GM18868 (cell line): ENCODE data around the gene LIMS1.
A peak's percentile ranks its signal among the peaks of the same experiment; 100 is the strongest.
"Not testable (repeated sequence)": the region's sequence is repeated elsewhere in the genome, so short reads cannot be mapped to it uniquely, and the experiment has no call there.

ENCODE experiments used
- ATAC-seq: cut with Tn5 transposase; IDR thresholded peaks from one replicate; pipeline ENCODE4 v1.9.1; 2021; ENCODE audit warnings: mild to moderate bottlenecking, moderate library complexity; ENCODE audit not compliant: unreplicated experiment

Gene LIMS1

DNA sequence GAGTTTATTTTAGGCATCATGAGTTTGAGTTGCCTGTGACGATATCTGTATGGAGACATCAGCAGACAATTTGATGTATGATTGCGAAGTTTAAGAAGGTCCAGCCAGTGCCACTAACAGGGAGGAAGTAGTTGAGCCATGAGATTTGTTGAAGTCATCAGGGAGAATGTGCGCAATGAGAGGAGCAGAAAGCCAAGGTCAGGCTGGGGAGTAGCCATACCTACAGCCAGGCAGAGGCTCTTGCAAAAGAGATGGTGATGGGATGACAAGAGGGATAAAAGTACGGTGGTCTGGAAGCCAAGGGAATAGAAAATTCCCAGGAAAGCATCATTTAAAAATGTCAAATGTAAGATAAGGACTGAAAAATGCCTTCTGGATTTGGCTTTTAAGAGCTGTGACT lies 51.2 kb downstream of the LIMS1 start:
- no peak for ATAC-seq

DNA sequence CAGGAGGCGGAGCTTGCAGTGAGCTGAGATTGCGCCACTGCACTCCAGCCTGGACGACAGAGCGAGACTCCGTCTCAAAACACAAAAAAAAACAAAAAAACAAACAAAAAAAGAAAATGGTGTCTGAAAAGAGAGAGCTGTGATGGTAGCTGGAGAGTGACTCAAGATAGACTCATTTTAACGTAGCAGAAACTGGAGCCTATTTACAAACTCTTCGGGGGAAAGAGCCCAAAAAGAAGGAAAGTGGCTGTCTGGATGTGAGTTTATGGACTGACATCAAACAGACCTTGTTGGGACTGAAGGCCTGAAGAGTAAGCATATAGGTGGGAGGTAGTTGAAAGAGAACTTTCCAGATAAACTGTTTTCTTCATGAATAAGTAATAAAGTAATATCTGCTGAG lies 51.8 kb downstream of the LIMS1 start:
- ATAC-seq: no peak

GRCh38 chr2:108586631-108587030 lies 52.4 kb downstream of the LIMS1 start:
- no peak for ATAC-seq

DNA sequence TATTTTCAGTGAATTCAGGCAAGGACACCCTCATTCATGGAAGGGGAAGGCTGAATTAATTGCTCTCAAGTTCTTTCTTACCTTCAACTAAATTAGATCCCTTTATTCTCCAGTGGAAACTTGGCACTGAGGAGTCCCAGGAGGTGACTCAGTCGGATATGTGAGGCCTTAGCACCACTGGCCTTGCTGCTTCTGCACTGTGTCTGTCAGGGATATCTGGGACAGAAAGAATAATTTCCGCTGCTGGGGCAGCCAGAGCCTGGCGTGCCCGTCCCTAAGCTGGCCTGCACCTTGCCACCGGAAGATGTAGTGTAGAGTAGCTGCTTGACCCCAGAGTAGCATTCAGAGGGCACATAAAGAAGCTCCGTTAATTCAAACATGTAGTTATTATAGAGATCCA lies 53.4 kb downstream of the LIMS1 start:
- no peak for ATAC-seq

- peak; percentile 21 for ATAC-seq
Observed at GRCh38 chr2:108588070-108588668, 53.9 kb downstream of the LIMS1 start.

- ATAC-seq: no peak
Observed at GRCh38 chr2:108589372-108589771, 55.1 kb downstream of the LIMS1 start.

DNA sequence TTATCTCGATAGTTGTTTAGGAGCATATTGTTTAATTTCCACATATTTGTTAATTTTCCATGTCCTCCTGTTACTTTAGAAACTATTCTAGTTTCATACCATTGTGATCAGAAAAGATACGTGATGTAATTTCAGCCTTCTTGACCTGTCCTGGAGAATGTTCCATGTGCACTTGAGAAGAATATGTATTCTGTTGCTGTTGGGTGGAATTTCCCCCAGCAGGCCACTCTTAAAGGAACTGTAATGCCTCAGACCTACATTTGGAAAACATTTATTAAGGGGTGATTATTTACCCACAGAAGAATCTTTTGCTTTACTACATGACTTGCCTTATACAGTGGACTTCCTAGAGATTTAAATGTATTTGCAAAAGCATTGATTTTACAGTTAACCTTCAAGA lies 55.5 kb downstream of the LIMS1 start:
- no peak for ATAC-seq

- ATAC-seq: peak; percentile 71
Observed at GRCh38 chr2:108591163-108591562, 56.9 kb downstream of the LIMS1 start.

DNA sequence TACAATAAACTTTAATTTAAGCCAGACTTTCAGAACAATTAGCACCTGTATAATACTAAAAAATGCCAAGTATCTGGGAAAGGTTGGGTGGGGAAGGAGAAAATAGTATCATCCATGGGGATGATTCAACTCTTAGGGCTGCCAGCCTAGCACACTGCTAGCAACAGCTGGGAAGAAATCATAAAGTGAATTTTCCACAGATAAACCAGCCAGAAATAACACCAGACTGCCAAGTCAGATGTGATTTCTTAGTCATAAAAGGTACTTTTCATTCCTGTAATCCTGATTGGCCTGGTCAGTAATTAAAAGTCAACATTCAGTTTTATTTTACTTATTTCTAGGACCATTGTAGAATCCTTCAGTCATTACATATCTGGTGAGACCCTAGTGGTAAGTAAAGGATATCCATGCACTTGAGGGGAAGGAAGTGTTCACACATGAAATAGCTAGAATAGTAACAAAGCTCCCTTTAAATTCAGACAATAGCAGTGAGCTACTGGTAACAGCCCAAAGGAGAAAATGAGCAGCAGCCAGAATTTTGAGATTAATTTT lies 59.4 kb downstream of the LIMS1 start:
- ATAC-seq: no peak

DNA sequence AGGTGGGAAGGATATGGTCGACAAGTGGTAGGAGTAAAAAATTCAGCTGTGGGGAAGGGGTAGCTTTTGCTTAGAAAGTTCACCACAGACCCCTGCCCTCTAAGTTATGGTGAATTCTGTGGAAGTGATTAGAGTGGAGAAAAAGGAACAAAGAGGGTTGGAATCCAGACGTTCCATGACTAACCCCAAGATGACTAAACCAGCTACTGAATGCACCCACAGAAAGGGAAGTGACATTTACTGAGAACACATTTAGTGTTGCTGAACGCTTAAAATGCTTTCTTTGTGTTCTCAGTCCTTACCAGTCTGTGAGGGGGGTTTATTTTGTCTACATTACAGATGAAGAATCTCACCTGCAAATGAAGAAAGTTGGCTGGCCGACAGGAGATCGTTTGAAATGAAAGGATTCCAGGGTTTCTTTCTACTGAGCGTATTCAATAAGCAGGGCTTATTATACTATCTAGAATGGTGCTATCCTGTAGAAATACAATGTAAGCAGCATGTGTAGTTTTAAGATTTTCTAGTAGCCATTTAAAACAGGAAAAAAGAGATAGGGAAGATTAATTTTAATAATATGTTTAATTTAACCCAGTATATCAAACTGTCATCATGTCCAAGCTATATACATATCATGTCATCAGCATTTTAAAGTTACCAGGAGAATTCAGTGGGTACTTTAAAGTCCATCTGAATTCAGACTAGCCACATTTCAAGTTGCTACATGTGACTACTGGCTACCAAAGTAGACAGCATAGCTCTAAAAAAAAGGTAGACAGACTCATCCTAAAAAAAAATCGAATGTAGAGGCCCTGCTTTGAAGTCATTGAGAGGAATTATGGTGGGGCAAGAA lies 60.1 kb downstream of the LIMS1 start:
- peak; percentile 88 for ATAC-seq

DNA sequence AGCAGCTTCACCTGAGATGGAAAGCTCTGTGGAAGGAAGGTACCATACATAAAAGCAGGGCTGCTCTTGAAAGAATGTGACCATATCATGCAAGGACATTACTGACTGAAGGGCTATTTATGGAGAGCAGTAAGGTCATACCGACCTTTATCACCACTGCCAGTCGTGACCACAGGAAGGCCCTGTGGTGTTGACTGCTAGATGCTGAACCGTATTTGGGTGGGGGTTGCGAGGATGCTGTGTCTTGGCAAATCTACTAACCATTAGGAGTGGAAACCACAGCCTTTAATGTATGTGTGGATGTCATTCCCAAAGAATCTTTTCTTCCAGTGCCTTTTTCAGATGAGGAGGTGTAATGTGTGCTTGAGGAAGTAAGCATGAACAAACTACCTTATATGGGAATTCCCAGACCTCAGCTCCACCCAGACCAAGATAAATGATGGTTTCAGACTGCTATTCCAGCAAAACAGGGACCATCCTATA lies 60.8 kb downstream of the LIMS1 start:
- peak; percentile 24 for ATAC-seq

DNA sequence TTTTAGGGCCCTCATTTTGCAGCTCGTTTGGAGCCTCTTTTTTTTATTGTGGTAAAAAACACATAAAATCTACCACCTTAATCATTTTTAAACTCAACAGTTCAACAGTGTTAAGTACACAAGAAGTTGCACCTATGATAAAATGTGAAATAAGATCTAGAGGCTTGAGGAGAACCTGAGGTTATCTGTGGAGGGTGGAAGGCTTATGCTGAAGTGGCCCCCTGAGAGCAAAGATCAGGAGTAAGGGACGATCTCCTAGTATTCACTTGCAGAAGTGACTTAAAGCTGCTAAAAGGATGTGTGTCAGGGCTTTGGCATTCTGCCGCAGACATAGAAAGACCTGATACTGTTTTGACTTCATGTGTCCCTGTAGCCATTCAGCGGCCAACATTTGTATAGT lies 61.5 kb downstream of the LIMS1 start:
- not testable (repeated sequence) for ATAC-seq

- ATAC-seq: not testable (repeated sequence)
Observed at GRCh38 chr2:108597105-108597744, 63.0 kb downstream of the LIMS1 start.

DNA sequence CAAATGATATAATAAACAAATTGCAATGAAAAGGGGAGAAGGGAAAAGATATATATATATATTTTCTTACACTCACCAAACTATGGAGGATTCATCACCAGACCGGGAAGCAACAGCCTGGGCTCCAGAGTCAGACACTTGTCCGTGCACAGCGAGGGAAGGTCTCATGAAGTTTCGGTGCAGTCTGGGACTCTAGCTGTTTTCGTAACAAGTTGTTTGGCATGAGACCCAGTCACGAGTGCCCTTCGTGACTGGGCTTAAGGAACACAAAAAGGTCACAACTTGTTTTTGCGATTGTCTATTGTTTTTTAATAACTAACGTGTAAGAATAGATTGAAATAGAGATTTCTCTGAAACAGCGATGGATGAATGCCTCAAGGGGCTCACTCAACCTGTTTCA lies 66.9 kb downstream of the LIMS1 start:
- not testable (repeated sequence) for ATAC-seq

DNA sequence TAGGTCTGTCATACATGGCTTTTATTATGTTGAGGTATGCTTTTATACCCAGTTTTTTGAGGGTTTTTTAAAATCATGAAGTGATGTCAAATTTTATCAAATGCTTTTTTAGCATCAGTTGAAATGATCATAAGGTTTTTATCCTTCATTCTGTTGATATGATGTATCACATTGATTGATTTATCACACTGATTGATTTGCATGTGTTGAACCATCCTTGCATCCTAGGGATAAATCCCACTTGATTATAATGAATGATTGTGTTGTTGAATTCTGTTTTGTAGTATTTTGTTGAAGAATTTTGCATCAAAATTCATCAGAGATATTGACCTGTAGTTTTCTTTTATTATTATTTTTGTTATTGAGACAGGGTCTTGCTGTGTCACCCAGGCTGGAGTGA lies 68.2 kb downstream of the LIMS1 start:
- no peak for ATAC-seq

GRCh38 chr2:108604196-108604595 lies 69.9 kb downstream of the LIMS1 start:
- no peak for ATAC-seq

GRCh38 chr2:108605947-108606346 lies 71.7 kb downstream of the LIMS1 start:
- ATAC-seq: peak; percentile 84

GRCh38 chr2:108607706-108608301 lies 73.5 kb downstream of the LIMS1 start:
- ATAC-seq: no peak

DNA sequence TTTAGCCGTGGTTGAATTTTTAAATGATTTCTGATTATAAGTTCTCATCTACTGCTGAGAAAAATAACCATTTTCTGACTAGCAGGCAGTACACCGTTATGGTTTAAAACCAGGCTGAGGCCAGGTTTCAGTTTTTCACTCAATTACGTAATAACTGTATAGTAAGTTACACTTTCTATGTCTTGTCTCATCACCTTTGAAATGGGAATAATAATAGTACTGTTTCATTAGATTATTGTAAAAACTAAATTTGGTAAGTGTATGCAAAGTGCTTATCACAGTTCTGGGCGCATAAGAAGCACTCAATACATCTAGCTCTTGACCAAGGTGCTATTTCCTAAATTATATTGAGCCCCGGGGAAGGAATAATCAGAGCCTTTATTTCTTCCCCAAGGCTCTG lies 76.8 kb downstream of the LIMS1 start:
- ATAC-seq: no peak

GRCh38 chr2:108612153-108612513 lies 77.9 kb downstream of the LIMS1 start:
- peak; percentile 83 for ATAC-seq

GRCh38 chr2:108612514-108613183 lies 78.4 kb downstream of the LIMS1 start:
- ATAC-seq: peak; percentile 80
